ENCODE results near the gene TAF8.

DNA sequence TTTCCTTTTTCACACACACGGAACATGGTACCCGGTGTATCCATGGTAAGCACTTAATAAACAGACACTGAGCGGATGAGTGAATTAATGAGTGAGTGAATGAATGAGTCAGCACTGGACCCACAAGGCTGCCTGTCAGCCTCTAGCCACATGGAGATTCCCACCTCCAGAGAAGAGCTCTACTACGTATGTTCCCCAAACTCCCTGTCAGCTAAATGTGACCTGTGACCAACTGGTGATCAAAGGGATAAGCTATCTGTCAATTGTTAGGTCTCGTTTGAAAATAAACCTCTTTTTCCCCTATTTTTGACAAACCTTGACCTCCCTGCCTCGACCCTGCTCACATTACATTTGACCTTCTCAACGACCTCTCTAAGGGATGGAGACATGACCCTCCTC lies 24.5 kb upstream of the TAF8 start:
- TF ChIP-seq, protein P1, sequence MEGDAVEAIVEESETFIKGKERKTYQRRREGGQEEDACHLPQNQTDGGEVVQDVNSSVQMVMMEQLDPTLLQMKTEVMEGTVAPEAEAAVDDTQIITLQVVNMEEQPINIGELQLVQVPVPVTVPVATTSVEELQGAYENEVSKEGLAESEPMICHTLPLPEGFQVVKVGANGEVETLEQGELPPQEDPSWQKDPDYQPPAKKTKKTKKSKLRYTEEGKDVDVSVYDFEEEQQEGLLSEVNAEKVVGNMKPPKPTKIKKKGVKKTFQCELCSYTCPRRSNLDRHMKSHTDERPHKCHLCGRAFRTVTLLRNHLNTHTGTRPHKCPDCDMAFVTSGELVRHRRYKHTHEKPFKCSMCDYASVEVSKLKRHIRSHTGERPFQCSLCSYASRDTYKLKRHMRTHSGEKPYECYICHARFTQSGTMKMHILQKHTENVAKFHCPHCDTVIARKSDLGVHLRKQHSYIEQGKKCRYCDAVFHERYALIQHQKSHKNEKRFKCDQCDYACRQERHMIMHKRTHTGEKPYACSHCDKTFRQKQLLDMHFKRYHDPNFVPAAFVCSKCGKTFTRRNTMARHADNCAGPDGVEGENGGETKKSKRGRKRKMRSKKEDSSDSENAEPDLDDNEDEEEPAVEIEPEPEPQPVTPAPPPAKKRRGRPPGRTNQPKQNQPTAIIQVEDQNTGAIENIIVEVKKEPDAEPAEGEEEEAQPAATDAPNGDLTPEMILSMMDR (IDR thresholded peaks at IDR 0.05), result no peak
- TF ChIP-seq POLR2AphosphoS5 (IDR thresholded peaks at IDR 0.05) (no peak), POLR2A (IDR thresholded peaks at IDR 0.05; ENCODE audit: low read depth) (no peak), EP300 (IDR thresholded peaks at IDR 0.05) (no peak)

Data from esophagus muscularis mucosa (tissue), 4 donors.